DMS114 treated with DMSO at 0.1 percent for 48 hours (cell line): ENCODE measurements around the gene NOA1.
A peak's percentile ranks its signal among the peaks of the same experiment; 100 is the strongest.

Experiments used
- DNase-seq: peaks from one replicate; lab custom pipeline; 2025; ENCODE audit not compliant: unreplicated experiment; lab: John Stamatoyannopoulos, UW

The NOA1 gene

DNA sequence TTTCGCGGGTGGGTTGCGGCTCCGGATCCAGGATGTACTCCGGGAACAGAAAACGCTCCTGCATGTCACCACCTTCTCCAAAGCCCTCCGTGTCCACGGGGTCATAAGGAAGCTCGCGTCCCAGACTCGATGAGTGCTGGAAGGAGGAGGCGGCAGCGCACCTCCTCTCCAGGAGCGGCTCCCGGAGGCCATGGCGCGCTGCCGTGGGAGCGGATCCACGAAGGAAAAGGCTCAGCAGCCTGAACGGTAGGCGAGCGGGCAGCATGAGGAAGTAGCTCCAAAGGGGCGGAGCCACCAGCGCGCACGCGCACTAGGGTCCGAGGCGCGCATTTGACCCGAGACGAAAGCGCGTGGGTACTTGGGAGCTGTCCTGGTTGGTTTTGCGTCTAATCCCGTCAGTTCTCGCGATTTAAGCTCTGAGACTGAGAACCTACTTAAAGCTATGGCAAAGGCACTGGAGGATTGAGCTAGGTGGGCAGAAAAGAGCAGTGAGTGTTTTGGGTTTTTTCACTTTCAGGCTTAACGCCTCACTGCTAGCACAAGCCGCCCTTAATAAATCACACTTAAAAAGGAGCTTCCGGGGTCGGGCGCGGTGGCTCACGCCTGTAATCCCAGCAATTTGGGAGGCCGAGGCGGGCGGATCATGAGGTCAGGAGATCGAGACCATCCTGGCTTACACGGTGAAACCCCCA, at the start of gene NOA1:
Gene NOA1, minus strand, starts transcription at position 286 of the 692 bp plus-strand sequence. Its CDS starts 21 bp downstream, at position 265.
- DNase-seq = peak; percentile 89

DNA sequence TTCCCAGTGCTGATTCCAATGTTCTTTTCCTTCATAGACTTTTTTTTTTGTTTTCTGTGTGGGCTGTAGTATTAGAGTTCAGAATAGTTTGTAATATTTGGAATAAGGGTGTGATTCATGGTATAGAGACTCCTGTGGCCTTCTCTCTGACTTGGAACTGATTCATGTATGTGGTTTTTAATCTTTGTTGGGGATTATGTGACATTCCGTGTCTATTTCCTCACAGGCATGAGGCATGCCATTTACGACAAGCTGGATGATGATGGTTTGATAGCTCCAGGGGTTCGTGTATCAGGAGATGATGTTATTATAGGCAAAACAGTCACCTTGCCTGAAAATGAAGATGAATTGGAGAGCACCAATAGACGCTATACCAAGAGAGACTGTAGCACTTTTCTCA, 45.7 kb upstream of the NOA1 start:
- no peak for DNase-seq

DNA sequence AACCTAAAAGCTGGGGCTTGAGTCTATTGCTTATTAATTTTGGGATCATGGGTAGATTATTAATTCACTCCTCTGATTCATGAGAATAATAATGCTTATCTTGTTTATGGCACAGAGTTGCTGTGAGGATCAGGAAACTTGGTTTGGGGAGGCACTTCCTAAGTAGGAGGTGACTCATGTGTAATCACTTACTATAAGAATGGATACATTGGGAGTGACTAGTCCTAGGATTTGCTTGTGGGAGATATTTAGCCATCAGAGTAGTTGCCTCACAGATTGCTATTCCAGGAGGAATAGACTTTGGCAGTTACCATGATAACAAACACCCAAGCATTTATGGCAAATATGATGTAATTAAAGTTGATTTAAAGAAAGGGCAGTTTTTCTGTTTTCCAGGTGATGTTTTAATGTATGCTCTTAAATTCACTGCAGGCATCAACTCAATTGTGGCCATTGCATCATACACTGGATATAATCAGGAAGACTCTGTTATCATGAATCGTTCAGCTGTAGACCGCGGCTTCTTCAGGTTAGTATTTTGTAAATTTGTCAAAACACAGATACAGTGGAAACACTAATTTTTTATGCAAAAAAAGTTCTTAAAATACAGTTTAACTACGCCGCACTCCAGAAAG, 43.2 kb upstream of the NOA1 start:
- no peak for DNase-seq

DNA sequence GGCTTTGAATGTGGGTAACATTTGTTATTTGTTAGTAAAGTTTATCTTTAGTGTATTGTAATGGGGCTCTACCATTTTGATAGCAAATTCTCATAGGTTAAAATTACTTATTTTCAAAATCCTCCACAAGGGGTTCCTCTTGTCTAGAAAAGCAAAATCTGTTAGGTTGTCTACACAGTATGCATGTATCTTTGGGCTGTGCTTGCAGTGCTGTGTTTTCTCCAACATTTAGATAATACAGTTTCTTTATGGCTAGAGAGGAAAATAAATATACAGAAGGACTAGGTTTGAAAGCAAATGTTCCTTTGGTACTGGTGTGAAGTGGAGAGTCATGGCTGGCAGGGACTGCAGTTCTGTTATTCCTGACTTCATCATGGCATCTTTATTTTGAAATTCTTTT, 41.6 kb upstream of the NOA1 start:
- no peak for DNase-seq

DNA sequence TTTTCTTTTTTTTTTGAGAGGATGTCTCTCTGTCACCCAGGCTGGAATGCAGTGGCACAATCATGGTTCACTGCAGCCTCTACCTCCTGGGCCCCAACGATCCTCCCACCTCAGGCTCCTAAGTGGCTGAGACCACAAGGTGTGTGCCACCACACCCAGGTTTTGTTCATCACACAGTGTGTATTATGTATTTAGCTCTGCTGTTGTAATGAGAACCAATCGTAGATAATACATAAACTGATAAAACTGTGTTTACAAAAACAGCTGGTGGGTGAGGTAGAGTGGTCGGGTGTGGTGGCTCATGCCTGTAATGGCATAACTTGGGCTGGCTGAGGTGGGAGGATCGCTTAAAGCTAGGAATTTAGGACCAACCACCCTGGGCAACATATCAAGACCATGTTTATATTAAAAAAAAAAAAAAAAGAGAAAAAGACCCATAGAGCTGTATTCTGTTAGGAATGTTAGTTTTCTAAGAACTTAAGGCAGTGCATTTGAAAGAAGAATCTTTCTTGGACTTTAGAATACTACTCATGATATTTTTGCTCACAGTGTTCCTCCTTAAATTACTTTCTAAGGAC, 36.2 kb upstream of the NOA1 start:
- no peak for DNase-seq

DNA sequence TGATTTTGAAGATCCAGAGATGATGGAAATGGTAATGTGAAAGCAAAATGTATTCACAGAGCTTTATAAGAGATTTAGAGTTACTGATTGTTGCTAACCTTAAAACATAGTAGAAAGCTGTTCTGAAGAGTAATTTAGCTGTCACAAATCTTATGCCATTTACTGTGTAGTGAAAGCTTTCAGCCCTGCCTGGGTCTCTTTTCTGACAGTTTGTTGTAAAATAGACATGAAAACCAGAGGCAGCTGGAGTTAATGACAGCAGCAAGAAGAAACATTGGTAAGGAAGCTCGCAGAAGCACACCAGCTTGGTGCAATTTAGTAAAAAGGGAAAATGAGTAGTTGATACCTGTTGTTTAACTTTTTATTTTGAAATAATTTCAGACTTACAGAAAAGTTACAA, 22.3 kb upstream of the NOA1 start:
- DNase-seq = no peak

DNA sequence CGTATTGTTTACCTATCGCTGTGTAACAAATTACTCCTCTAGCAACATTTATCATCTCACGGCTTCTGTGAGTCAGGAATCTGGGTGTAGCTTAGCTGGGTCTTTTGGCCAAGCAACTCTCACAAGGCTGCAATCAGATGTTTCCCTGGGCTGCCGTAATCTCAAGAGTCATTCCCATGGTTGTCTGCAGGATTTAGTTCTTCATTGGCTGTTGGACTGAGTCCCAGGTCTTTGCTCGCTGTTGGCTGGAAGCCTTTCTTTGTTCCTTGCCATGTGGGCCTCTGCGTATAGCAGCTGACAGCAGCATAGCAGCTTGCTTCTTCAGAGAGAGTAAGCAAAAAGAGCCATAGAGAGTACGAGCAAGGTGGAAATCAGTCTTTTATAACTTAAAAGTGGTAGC, 18.1 kb upstream of the NOA1 start:
- DNase-seq = no peak

DNA sequence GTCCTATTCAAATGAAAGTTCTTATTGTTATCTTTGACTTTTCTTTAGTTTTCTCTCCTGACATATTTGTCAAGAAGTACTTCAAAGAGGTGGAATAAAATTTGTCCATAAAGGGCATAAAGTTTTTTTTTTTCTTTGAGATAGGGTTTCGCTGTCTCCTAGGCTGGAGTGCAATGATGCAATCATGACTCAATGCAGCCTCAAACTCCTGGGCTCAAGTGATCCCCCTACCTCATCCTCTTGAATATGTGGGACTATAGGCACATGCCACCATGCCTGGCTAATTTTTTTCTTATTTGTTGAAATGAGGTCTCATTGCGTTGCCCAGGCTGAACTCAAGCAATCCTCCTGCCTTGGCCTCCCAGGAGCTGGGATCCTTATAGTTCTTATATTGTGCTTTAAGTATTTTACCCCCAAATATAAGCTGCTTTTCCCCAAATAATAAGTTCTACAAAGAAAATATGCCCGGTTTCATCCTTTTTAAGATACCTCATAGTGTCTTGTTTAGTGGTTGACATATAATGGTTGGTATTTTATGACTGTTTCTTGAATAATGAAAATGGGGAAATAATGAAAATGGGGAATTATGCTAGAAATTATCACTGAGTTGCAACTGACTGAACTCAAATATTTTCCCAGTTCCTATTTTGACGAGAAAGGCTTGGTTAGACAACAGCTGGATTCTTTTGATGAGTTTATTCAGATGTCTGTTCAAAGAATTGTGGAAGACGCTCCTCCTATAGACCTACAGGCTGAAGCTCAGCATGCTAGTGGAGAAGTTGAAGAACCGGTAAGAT, 12.9 kb upstream of the NOA1 start:
- DNase-seq = no peak

DNA sequence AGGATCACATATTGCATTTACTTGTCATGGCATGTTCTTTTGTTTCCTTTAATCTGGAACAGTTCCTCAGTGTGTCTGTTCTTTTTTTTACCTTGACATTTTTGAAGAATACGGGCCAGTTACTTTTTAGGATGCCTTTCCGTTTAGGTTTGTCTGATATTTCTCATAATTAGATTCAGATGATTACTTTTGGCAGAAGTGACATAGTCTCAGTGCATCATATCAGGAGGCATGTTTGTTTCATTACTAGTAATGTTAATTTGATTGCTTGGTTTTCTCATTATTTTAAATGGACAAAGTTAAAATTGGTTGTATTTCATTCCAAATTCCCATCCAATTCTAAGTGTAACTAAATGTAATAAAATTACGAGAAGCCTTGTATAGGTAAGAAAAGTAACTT, 9.5 kb upstream of the NOA1 start:
- no peak for DNase-seq

DNA sequence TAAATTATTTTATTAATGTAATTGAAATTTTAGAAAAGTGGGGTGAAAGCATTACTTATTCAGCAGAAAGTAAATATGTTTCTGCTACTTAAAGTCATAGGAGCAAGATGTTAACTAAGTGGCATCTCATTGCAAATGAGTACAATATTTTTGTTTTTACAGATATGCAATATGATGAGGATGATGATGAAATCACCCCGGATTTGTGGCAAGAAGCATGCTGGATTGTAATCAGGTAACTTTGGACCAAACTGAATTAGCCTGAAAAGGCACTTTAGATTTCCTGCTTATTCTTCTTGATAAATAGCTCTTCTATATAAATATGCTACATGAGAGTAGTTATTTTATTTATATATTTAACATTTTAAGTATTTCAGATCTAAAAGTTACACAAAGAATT, 8.8 kb upstream of the NOA1 start:
- no peak for DNase-seq

DNA sequence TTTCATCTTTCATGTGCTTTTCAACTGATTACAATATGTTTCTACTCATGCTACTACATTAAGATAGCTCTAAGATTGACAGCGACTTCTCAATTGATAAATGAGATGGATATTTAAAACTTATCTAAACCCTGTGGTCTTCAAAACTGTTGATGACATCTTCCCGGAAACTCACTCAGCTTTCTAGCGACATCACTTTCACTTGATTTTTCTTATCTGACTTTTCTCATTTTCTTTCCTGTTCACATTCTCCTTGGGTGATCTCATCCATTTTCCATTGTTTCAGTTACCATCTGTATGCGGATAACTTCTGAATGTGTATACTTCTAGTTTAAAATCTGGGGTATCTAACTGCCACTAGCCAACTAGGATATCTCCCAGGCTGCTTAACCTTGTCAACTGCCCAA, 4.4 kb upstream of the NOA1 start:
- no peak for DNase-seq

DNA sequence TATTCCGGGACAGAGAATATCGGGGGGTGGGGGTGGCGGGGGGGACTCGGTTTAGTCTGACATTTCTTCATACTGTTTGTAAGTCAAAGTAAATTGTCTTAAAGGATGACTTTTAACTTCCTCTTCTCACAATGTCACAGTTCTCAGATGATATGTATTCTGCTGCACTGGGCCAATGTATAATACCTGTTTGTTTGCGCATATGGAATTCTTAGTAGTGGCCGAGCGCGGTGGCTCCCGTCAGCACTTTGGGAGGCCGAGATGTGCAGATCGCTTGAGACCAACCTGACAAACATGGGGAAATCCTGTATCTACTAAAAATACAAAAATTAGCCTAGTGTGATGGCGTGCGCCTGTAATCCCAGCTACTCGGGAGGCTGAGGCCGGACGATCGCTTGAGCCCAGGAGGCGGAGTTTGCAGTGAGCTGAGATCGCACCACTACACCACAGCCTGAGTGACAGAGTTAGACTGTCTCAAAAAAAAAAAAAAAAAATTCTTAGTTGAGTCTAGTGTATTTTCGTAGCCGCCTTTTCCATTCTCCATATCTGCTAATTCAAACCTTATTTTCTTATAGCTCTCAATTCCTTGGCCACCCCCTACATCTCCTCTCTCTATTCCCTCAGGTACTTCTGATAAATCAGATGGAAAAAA, 2.1 kb upstream of the NOA1 start:
- DNase-seq = peak; percentile 5

DNA sequence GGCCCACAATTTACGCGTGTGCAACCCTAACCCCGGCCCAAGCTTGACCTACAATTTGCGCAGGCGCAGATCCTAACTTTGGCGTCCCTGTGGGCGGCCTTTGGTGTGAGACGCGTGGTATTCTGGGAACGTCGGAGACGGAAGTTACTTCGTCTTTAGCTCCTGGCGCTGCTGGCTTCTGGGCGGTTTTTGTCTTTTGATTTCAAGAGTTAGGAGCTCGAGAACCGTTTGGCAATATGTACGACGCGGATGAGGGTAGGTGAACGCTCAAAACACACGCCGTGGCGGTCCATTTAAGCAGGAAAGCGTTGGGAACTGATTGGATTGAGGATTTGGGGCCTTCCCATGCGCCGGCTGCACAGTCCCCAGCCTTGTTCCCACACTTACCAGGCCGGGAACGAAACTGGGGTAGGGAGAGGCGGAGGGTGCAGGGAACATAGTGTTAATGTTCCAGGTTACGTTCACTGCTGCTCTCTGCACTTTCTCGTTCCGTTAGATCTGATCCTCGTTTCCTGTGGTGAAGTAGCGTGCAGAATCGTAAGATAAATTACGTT, 1.4 kb upstream of the NOA1 start, which contains the start of gene POLR2B:
Gene POLR2B, plus strand, starts transcription at position 147 of the 554 bp plus-strand sequence. Its CDS starts 90 bp downstream, at position 237.
- peak; percentile 81 for DNase-seq

DNA sequence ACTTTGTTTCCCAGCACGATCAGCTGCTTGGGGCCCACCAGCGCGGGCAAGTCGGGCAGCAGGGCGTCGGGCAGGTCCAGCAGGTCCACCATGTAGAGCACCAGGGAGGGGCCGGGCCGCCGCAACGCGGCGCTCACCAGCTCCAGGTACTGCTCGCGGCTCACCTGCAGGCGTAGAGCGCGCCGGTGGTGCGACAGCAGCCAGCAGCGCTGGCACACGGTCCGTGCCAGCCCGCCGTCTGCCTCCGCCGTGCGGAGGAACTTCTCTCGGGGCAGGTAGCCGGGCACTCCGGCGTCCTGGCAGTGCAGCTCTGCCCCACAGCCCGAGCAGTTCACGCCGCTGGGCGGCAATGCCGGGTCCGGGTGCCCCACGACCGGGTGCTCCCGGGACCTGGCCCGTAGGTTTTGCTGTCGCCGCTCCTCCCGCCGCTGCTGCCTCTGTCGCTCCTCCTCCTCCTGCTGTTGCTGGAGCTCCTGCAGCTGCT, 527 bp downstream of the NOA1 start:
- DNase-seq = no peak

DNA sequence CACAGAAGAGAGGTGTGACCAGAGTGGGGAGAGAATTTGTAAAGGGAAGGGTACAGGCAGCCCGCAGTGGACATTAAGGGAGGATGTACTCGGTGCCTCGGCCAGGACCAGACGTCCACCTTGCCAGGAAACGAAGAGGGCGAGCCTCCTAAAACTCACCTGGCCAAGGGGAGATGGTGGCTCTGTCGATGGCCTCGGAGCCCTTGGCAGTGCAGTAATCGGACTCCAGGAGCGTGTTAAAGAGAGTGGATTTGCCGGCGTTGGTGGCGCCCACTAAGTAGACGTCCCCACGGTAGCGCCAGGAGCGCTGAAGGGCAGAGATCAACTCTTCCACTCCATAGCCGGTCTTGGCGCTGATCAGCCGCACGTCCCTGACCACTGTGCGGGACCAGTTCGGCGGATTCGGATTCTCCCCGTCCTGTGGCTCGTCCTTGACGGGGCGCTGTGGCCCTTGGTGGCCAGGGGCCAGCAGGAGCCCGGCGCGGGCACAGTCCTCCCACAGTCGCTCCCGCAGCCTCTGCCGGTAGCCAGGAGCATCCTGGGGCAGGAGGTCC, 1.0 kb downstream of the NOA1 start:
- DNase-seq = no peak

DNA sequence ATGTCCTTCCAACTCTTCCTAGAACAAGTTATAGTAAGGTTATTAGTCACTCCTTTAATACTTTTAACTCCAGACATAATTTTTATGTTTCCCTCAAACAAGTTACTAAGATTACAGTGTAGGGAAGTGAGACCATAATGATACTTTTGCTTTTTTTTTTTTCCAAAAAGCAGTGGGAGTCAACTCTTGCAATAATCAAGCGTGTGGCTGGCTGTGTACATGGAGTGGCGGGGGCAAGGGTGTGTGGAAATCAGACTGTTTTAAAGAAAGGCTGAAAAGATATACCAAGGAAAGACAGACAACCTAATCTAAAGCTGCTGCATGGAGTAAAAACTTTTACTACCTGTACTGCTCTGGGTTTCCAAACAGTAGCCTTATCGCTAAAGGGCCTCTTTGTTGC, 4.1 kb downstream of the NOA1 start:
- no peak for DNase-seq

DNA sequence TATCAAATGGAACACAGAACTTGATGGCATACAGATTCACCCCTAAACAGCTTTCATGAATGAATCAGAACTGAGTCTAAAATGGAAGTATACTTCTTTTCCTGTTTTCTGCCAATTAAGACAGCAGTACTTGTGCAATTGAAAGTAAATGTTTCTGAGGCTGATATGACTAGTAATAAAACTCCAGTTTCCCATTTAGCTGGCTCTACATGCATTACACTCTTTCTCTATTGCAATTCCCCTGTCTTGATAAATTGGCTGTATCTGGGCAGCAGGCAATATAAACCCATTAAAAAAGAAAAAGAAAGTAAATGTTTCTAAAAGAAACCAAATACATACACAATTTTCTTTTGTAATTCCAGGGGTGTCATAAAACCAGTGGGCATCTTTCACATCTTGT, 4.6 kb downstream of the NOA1 start:
- no peak for DNase-seq

DNA sequence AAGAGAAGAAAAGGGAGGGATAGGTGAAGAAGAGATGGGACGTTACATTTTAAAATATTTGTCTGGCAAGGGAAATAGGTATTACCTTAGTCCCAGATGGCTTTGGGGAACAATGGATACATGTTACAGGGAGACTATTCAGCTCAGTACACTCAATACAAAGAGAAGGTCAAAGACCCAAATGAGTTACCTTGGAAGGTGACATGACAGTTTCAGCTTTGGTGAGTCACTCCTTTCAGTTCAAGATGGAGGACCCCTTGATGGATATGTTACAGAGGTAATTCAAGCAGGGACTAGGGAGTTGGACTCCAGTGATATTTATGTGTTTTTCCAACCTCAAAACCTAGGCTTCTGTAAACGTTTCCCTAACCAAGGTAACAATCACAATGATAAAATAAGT, 5.0 kb downstream of the NOA1 start:
- no peak for DNase-seq

DNA sequence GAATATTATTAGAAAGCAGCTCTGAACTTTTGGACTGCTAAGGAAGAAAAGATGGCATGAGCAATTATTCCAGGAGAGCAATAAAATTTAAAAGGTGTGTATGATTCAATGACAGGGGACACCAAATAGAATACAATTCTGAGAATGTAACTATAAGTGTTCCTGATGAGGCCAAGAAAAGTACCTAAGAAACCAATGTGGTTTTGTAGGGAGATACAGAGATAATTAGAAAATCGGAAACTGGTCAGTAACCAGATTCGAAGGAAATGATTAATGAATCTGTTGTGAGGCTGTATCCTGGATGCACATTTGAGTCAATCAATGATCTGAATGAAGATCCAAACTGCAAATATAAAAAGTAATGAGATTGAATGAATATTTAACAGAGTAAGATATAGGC, 6.0 kb downstream of the NOA1 start:
- no peak for DNase-seq

DNA sequence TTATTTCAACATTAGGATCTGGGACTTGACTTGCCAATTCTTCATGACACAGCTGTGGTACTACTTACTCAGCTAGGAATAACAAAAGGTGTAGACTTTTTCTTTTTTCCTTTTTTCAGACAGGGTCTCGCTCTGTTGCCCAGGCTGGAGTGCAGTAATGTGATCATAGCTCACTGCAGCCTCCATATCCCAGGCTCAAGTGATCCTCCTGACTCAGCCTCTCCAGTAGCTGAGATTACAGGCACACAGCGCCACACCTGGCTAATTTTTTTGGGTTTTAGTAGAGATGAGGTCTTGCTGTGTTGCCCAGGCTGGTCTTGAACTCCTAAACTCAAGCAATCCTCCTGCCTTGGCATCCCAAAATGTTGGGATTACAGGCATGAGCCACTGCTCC, 16.3 kb downstream of the NOA1 start:
- DNase-seq = no peak
